ENCODE data around the gene NDUFAF8. TPM values are rescaled to one million over a fixed set of nuclear protein-coding genes. Genes with fewer than 3 reads are reported as not detected.

Gene NDUFAF8
- total RNA-seq, 2 donors from 2014 or later = 27.4 to 43.1 TPM

DNA sequence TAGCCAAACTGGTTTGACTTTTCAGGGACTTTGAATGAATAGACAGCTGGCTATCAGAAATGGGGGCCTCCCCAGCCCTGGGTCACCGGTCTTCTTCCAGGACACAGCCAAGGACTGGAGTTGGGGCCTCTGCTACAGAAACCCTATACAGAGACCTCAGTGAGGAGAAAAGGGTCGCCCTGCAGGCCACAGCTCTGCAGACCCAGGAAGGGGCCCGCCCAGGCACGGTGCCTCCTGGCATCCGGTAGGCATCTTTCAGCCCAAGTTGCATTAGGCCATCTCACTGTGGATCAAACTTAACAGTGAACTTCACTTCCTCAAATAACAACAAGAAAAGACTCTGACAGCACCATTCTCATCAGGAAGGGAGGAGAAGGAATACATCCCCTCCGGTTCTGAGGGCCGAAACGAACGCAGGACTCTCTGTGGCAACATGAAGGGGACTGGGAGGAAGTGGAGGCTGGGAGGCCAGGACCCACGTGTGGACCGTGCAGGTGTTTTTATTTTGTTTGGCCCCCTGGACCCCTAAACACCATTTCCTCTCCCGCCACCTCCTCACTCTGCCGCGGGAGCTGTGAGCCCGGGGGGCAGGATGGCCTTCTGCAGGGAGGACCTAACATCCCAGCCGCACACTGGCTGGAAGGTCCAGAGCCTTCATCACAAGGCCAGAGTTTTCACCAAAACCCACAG, 48.8 kb downstream of the NDUFAF8 start:
- Histone ChIP-seq H3K4me3 (no peak overlapping the region), H3K4me1 (replicated peaks) (no peaks in the 10 kb centered on the region), H3K36me3 (no peaks in the 10 kb centered on the region), H3K9me3 (no peaks in the 10 kb centered on the region), H3K27ac (no peak overlapping the region), H3K27me3 (replicated peaks; ENCODE audit: insufficient read depth) (no peaks in the 10 kb centered on the region)
- TF ChIP-seq CTCF (IDR thresholded peaks at IDR 0.05) = no peak
- 88% methylated on average over 16 of the region's 16 CpGs for WGBS
- DNase-seq (ENCODE audit: low spot score) = no peak
- intact Hi-C loops (cut with DNase I) = no loop called here

DNA sequence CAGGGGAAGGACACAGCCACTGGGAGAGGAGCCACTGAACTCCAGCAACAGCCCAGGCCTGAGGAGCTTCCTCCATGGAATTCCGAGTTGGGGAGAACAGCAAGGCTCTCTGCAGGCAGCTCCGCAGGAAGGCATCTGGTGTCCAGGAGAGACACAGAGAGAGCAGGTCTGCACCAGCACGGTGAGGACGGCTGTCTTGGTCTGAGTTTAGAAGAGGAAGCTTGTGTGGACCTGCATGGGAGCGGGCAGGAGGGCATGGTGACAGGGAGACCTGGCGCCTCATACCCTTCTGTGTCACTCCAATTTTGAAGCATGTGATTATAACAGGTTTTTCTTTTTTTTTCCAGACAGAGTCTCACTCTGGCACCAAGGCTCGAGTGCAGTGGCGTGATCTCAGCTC, 49.6 kb downstream of the NDUFAF8 start:
- H3K4me1 ChIP-seq (replicated peaks) = peaks cover 2% of the 10 kb centered on the region
- WGBS = 82% methylated on average over 8 of the region's 8 CpGs
- intact Hi-C loops (cut with DNase I) = no loop called here
- no peaks in the 10 kb centered on the region for H3K27me3 ChIP-seq (replicated peaks; ENCODE audit: insufficient read depth)
- H3K9me3 ChIP-seq = no peaks in the 10 kb centered on the region
- no peaks in the 10 kb centered on the region for H3K36me3 ChIP-seq
- no peak for TF ChIP-seq POLR2A (IDR thresholded peaks at IDR 0.05)
- no peak overlapping the region for H3K27ac ChIP-seq
- no peak overlapping the region for H3K4me3 ChIP-seq
- DNase-seq (ENCODE audit: low spot score) = no peak

DNA sequence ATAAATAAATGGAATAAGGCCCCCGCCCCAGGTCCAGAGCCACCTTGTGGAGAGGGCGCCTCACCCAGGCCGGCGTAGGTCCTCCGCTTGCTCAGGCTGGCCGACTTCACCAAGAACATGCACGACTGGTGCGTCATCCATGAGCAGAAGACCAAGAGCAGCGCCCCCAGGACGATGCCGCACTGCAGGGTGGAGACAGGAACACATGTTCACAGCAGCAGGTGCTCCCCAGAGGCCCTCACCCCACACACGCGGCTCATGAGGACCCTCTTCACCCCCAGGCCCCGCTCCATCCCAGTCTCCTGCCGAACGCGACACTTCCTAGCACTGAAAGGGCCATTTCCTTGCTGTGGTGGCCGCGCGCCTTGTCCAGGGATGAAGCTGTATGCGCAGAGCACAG, 50.5 kb downstream of the NDUFAF8 start:
- no peak for TF ChIP-seq CTCF (IDR thresholded peaks at IDR 0.05)
- TF ChIP-seq POLR2AphosphoS5 (IDR thresholded peaks at IDR 0.05) = no peak
- no peak for TF ChIP-seq POLR2A (IDR thresholded peaks at IDR 0.05)
- no peaks in the 10 kb centered on the region for H3K9me3 ChIP-seq
- no peaks in the 10 kb centered on the region for H3K36me3 ChIP-seq
- no peak overlapping the region for H3K4me3 ChIP-seq
- intact Hi-C loops (cut with DNase I) = loop anchor here (5.0 kb wide), 2 partner anchors 37 to 193 kb away; no protein-coding TSS in a partner anchor
- H3K4me1 ChIP-seq (replicated peaks) = peaks cover 2% of the 10 kb centered on the region
- H3K27me3 ChIP-seq (replicated peaks; ENCODE audit: insufficient read depth) = no peaks in the 10 kb centered on the region
- no peak for DNase-seq (ENCODE audit: low spot score)
- H3K27ac ChIP-seq = no peak overlapping the region
- WGBS = 96% methylated on average over 21 of the region's 21 CpGs

DNA sequence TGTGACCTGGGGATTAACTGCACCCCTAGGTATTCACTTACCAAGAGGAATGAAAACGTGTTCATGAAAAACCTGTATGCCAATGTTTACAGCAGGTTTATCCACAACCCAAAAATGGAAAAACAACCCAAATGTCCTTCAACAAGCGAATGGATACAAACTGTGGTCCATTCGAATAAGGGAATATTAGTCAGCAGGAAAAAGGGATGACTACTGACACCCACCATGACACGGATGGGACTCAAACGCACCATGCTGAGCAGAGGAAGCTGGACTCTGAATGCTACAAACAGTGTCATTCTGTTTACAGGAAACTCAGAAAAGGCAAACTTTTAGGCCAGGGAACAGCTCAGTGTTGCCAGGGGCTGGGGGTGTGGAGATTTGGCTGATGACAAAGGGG, 51.1 kb downstream of the NDUFAF8 start:
- WGBS = 96% methylated on average over 5 of the region's 5 CpGs
- no peak for TF ChIP-seq CTCF (IDR thresholded peaks at IDR 0.05)
- no peak overlapping the region for H3K4me3 ChIP-seq
- intact Hi-C loops (cut with DNase I) = loop anchor here (5.0 kb wide), 2 partner anchors 38 to 192 kb away; no protein-coding TSS in a partner anchor
- H3K27ac ChIP-seq = no peak overlapping the region
- H3K36me3 ChIP-seq = no peaks in the 10 kb centered on the region
- no peaks in the 10 kb centered on the region for H3K9me3 ChIP-seq
- DNase-seq (ENCODE audit: low spot score) = no peak
- H3K27me3 ChIP-seq (replicated peaks; ENCODE audit: insufficient read depth) = no peaks in the 10 kb centered on the region
- peaks cover 2% of the 10 kb centered on the region for H3K4me1 ChIP-seq (replicated peaks)

Other genes with a start within 250 kb of the NDUFAF8 start
- 10 to 100 TPM; 30.6 to 35.3 TPM for gene CHMP6, start 247.5 kb upstream of the NDUFAF8 start, total RNA-seq
- 100 to 1,000 TPM; 125 to 148 TPM for gene BAIAP2, start 204.2 kb upstream of the NDUFAF8 start, total RNA-seq
- not detected for gene PVALEF, start 73.8 kb upstream of the NDUFAF8 start, total RNA-seq
- gene AATK, start 73.1 kb upstream of the NDUFAF8 start, total RNA-seq = 1 to 10 TPM; 5.2 to 6.6 TPM
- gene CEP131, start 16.4 kb upstream of the NDUFAF8 start, total RNA-seq = 10 to 100 TPM in 1 of 2 donors, 1 to 10 TPM in 1; 7.1 to 24.0 TPM
- gene TEPSIN, start 263 bp upstream of the NDUFAF8 start, total RNA-seq = 10 to 100 TPM; 35.6 to 81.5 TPM
- gene SLC38A10, start 56.0 kb downstream of the NDUFAF8 start, total RNA-seq = 100 to 1,000 TPM; 104 to 167 TPM
- gene BAHCC1, start 156.1 kb downstream of the NDUFAF8 start, total RNA-seq = 10 to 100 TPM; 11.4 to 28.9 TPM

Measured in prostate gland (tissue), 2 donors.